ENCODE data around the gene ABCA12. TPM values are rescaled to one million over a fixed set of nuclear protein-coding genes. Genes with fewer than 3 reads are reported as not detected.
A peak's percentile ranks its signal among the peaks of the same experiment; 100 is the strongest.

Gene ABCA12
- total and polyA plus RNA-seq, 9 of the 15 experiments (the other 6 are each of a cell fraction or from before 2014, with no cell fraction given) = 0.02 to 0.03 TPM; not detected in 7

DNA sequence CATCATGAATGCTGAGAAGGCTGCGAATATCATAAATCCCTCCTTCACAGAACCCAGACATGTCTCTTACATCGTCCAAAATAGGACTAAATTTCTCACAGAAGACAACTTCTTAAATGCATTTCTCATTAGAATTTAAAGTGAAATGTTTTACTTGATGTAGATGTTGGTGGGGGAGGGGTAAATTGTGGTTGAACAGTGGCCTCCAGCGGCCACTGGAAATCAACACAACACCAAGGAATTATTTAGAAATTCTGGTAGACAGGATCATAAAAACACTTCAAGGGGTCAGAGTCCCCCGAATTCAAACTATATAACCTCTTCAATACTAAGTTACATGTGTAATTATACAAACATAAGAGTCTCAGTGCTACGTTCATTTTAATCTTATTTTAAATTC lies 135.9 kb downstream of the ABCA12 start:
- Histone ChIP-seq H3K4me2 (ENCODE audit: insufficient read depth, low read length) (no peak overlapping the region), H3K36me3 (ENCODE audit: control insufficient read depth, insufficient read depth, low read length) (no peaks in the 10 kb centered on the region), H2AFZ (ENCODE audit: low read depth, low read length) (no peak overlapping the region), H4K20me1 (replicated peaks; ENCODE audit: control insufficient read depth, insufficient read depth, low read length) (no peaks in the 10 kb centered on the region), H3K79me2 (ENCODE audit: control insufficient read depth, insufficient read depth, low read length) (no peaks in the 10 kb centered on the region), H3K9me1 (ENCODE audit: control insufficient read depth, insufficient read depth, low read length) (no peaks in the 10 kb centered on the region), H3K4me3 (no peak overlapping the region), H3K9ac (ENCODE audit: insufficient read depth in 1 of 2, low read depth in 2 of 2, low read length in 2 of 2) (no peak overlapping the region), H3K27ac (ENCODE audit: extremely low read depth, low read depth, low read length) (no peak overlapping the region), H3K4me1 (replicated peaks in 1 of 2; ENCODE audit: control insufficient read depth in 2 of 2, insufficient read depth in 2 of 2, low read length in 2 of 2) (no peaks in the 10 kb centered on the region), H3K9me3 (replicated peaks; ENCODE audit: control insufficient read depth, insufficient read depth, low read depth, low read length) (no peaks in the 10 kb centered on the region), H3K27me3 (ENCODE audit: control insufficient read depth in 2 of 2, insufficient read depth in 2 of 2, low read length in 2 of 2) (no peaks in the 10 kb centered on the region)
- ATAC-seq (peak; percentile 71), FAIRE-seq (no peak), DNase-seq (ENCODE audit: extremely low read depth in 1 of 4, low spot score in 3 of 4) (peak; percentile 19 to 57 (median 27))
- BruUV-seq (replicated peaks) = no TSS peak
- ChIA-PET CTCF (ENCODE audit: low intra/inter-chr PET ratio) (interaction anchor here (0.8 kb wide), 1 partner anchor 591 kb away, joined by 3 read pairs; the partner anchor contains the start of gene VWC2L), POLR2A (no interaction called here)
- in situ Hi-C loops (cut with MboI) (no loop called here), intact Hi-C loops (cut with micrococcal nuclease) (loop anchor here (5.0 to 10.0 kb wide), 4 partner anchors 262 to 1750 kb away; no protein-coding TSS in a partner anchor)
- TF ChIP-seq, protein P1, sequence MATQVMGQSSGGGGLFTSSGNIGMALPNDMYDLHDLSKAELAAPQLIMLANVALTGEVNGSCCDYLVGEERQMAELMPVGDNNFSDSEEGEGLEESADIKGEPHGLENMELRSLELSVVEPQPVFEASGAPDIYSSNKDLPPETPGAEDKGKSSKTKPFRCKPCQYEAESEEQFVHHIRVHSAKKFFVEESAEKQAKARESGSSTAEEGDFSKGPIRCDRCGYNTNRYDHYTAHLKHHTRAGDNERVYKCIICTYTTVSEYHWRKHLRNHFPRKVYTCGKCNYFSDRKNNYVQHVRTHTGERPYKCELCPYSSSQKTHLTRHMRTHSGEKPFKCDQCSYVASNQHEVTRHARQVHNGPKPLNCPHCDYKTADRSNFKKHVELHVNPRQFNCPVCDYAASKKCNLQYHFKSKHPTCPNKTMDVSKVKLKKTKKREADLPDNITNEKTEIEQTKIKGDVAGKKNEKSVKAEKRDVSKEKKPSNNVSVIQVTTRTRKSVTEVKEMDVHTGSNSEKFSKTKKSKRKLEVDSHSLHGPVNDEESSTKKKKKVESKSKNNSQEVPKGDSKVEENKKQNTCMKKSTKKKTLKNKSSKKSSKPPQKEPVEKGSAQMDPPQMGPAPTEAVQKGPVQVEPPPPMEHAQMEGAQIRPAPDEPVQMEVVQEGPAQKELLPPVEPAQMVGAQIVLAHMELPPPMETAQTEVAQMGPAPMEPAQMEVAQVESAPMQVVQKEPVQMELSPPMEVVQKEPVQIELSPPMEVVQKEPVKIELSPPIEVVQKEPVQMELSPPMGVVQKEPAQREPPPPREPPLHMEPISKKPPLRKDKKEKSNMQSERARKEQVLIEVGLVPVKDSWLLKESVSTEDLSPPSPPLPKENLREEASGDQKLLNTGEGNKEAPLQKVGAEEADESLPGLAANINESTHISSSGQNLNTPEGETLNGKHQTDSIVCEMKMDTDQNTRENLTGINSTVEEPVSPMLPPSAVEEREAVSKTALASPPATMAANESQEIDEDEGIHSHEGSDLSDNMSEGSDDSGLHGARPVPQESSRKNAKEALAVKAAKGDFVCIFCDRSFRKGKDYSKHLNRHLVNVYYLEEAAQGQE (IDR thresholded peaks at IDR 0.05; ENCODE audit: borderline replicate concordance) = peak; percentile 29; the same call in 1 of the 2 replicates
- TF ChIP-seq, protein P1 (CRISPR knock-in tag; IDR thresholded peaks at IDR 0.05; ENCODE audit: low read depth) = no peak
- TF ChIP-seq, protein P2, sequence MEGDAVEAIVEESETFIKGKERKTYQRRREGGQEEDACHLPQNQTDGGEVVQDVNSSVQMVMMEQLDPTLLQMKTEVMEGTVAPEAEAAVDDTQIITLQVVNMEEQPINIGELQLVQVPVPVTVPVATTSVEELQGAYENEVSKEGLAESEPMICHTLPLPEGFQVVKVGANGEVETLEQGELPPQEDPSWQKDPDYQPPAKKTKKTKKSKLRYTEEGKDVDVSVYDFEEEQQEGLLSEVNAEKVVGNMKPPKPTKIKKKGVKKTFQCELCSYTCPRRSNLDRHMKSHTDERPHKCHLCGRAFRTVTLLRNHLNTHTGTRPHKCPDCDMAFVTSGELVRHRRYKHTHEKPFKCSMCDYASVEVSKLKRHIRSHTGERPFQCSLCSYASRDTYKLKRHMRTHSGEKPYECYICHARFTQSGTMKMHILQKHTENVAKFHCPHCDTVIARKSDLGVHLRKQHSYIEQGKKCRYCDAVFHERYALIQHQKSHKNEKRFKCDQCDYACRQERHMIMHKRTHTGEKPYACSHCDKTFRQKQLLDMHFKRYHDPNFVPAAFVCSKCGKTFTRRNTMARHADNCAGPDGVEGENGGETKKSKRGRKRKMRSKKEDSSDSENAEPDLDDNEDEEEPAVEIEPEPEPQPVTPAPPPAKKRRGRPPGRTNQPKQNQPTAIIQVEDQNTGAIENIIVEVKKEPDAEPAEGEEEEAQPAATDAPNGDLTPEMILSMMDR (IDR thresholded peaks at IDR 0.05 in 2 of 3, conservative IDR thresholded peaks at IDR 0.05 in 1 of 3; ENCODE audit: insufficient read depth in 2 of 3, low read depth in 1 of 3, low read length in 3 of 3) = peak; percentile 33 to 60 (median 46); a peak in 5 of 6 replicates
- TF ChIP-seq GTF2A2 (tag; IDR thresholded peaks at IDR 0.05) (no peak), RAD21 (CRISPR knock-in tag; conservative IDR thresholded peaks at IDR 0.05 in 1 of 2, IDR thresholded peaks at IDR 0.05 in 1 of 2) (peak; percentile 47 to 55)
- 3% methylated on average over 5 of the region's 5 CpGs for WGBS (ENCODE audit: insufficient coverage, low coverage, missing lambda C conversion rate)
